Left lobe of liver (tissue), 2 donors: ENCODE results near the gene LGALS7B. TPM values are rescaled to one million over a fixed set of nuclear protein-coding genes. Genes with fewer than 3 reads are reported as not detected.
"Not testable (repeated sequence)": the region's sequence is repeated elsewhere in the genome, so short reads cannot be mapped to it uniquely, and the experiment has no call there.

Experiments used
- ATAC-seq: fragments of 200-7000 bp; cut with Tn5 transposase; one replicate; pipeline ENCODE4 v1.9.1; 2020; ENCODE audit warnings: mild to moderate bottlenecking, moderate library complexity
- DNase-seq: peaks from one replicate; pipeline ENCODE4 v3.0.0-alpha.2; 2020; ENCODE audit warnings: low spot score
- total RNA-seq: library from RNA; stranded (reverse); gene quantifications from one replicate; pipeline ENCODE4 v1.2.1, GENCODE V29; 2021
- donor health status: DM: no; HTN: no; CAD: no; lungs with moderate emphysema.
- donor health status: DM: no; HTN: yes; CAD: no.

LGALS7B gene
- total RNA-seq, 1 donor from 2014 or later = not detected

GRCh38 chr19:38769635-38770211 is 19.3 kb upstream of the LGALS7B start:
- peak; percentile 76 for DNase-seq

DNA sequence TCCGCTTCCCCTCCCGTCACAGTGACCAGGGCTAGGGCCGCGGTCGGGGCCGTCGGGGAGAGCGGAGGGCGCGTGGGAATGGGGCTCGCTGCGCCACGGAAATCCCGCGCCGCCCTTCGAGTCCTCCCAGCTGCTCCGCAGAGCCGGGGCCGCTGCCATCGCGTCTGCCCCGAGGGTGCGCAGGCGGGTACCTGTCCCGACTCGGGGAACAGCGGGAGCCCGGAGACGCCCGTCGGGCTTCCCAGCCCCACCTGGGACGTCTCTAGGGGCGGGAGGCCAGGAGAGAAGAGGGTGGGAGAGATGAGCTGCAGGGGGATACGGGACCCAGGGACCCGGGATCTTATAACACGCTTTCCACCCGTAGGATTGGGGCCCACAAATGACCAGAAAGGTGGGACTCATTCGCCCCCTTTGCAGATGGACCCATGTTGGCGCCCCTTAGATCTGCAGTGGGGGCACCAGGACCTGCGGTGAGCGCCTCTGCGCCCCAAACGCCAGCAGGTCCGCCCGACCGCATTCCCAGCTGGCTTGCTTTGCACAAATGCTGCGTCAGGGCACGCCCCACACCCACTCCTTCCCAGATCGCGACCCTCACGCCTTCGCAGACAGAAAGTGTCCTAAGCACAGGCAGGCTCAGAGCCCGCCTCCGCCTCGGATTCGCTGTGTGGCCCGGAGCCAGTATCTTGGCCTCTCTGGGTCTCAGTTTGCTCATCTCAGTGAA is 18.6 kb upstream of the LGALS7B start:
- not testable (repeated sequence) for DNase-seq
- peak; percentile 8 for ATAC-seq

More at GRCh38 chr19:38769635-38770211, 19.3 kb upstream of the LGALS7B start:
- ATAC-seq = peak; percentile 81

DNA sequence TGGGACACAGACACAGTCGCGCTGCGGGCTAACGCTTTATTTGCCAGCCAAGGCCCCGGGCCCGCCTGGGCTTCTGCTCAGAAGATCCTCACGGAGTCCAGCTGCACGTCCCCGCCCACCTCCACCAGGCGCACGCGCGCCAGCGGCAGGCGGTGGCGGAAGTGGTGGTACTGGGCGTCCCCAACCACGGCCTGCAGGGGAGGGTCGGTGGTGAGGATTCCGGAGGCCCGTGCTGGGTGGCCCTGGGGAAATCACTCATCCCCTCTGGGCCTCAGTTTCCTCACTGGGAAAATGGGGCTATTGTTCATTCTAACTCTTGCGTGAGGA is 18.1 kb upstream of the LGALS7B start:
- ATAC-seq = peak; percentile 85
- not testable (repeated sequence) for DNase-seq

GRCh38 chr19:38771569-38771968 is 17.4 kb upstream of the LGALS7B start:
- ATAC-seq, DNase-seq: not testable (repeated sequence)

- ATAC-seq = no peak
Measured at GRCh38 chr19:38773469-38774177, 15.4 kb upstream of the LGALS7B start, which contains the start of gene LGALS7. TSS of gene LGALS7 (minus strand) at chr19:38773517. CDS start at chr19:38773492, 25 bp downstream.

GRCh38 chr19:38774181-38774950 is 14.6 kb upstream of the LGALS7B start:
- ATAC-seq = no peak
- DNase-seq = no peak

More at GRCh38 chr19:38773469-38774177, 15.4 kb upstream of the LGALS7B start, which contains the start of gene LGALS7:
- no peak for DNase-seq

GRCh38 chr19:38778733-38779132 is 10.3 kb upstream of the LGALS7B start:
- no peak for ATAC-seq
- DNase-seq = no peak

DNA sequence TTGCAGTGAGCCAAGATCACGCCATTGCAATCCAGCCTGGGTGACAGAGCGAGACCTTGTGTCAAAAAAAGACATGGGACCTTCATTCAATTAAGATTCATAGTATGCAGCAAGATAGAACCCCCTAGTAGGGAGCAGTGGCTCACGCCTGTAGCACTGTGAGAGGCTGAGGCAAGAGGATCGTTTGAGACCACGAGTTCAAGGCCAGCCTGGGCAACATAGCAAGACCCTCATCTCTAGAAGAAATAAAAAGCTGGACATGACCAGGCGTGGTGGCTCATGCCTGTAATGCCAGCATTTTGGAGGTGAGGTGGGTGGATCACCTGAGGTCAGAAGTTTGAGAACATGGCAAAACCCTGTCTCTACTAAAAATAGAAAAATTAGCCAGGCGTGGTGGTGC is 8.6 kb upstream of the LGALS7B start:
- ATAC-seq (no peak), DNase-seq (no peak)

DNA sequence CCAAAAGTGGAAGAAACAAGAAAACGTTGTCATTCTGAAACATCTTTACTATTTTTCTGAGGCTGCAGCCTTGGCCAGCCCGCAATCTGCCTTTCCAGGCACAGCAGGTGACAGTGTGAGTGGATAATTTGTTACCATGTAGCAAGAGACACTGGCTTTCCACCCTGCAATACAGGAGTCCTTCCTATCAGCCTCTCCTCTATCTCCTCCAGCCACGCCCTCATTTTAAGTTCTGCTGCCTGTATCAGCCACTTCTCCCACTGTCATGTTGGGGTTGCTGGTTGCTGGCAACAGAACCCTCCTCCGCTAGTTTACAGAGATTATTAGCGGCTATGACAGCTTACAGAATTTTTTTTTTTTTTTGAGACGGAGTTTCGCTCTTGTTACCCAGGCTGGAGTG is 7.9 kb upstream of the LGALS7B start:
- ATAC-seq (no peak), DNase-seq (no peak)

DNA sequence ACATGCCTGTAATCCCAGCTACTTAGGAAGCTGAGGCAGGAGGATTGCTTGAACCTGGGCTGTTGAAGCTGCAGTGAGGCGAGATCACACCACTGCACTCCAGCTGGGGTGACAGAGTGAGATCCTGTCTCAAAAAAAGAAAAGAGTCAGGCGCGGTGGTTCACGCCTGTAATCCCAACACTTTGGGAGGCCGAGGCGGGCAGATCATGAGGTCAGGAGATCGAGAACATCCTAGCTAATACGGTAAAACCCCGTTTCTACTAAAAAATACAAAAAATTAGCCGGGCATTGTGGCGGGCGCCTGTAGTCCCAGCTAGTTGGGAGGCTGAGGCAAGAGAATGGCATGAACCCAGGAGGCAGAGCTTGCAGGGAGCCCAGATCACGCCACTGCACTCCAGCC is 6.8 kb upstream of the LGALS7B start:
- not testable (repeated sequence) for DNase-seq, ATAC-seq

GRCh38 chr19:38784224-38784623 is 4.8 kb upstream of the LGALS7B start:
- DNase-seq (no peak), ATAC-seq (peak; percentile 48)

GRCh38 chr19:38785187-38785699 is 3.8 kb upstream of the LGALS7B start:
- DNase-seq (no peak), ATAC-seq (no peak)

DNA sequence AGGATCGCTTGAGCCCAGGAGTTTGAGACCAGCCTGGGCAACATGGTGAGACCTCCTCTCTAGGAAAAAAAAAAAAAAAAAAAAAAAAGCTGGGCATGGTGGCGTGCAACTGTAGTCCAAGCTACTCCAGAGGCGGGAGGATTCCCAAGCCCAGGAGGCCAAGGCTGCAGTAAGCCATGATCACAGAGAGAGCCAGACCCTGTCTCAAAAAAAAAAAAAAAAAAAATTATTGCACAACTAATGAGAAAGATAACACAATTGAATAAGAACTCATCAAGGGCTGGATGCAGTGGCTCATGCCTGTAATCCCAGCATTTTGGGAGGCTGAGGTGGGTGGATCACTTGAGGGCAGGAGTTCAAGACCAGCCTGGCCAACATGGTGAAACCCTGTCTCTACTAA is 2.9 kb upstream of the LGALS7B start:
- not testable (repeated sequence) for DNase-seq

GRCh38 chr19:38786572-38787265 is 2.3 kb upstream of the LGALS7B start:
- DNase-seq (no peak), ATAC-seq (no peak)

More for the DNA sequence above, 2.9 kb upstream of the LGALS7B start:
- not testable (repeated sequence) for ATAC-seq

DNA sequence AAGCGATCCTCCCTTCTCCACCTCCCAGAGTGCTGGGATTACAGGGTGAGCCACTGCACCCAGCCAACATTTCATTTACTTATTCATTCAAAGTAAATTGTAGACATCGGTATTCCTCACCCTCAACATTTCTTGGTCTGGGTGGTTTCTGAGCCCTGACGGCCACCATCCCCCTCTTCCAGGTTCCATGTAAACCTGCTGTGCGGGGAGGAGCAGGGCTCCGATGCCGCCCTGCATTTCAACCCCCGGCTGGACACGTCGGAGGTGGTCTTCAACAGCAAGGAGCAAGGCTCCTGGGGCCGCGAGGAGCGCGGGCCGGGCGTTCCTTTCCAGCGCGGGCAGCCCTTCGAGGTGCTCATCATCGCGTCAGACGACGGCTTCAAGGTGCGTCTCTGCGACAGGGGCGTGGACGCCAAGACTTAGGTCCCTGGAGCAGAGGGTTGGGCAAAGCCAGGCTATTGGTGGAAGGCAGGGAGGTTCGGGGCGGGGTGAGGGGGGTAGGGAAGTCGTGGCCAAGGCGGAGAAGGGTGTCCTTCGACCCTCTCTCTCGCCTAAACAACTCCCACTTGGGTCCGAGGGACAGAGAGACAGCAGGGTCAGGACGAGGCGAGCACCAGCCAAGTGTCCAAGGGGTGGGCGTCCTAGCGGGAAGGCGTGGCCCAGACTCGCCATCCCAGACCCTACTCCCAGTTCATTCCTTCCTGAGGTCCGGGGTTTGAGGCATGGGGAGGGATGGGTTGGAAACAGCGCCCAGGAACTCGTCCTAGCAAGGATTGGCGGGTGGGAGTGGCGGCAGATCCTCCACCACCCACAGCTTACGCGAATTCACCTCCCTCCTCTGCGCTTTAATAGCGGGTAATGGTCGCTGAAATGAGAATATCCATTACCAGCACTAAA is 1.8 kb downstream of the LGALS7B start:
- not testable (repeated sequence) for DNase-seq, ATAC-seq

GRCh38 chr19:38791451-38792064 is 2.6 kb downstream of the LGALS7B start:
- peak; percentile 89 for ATAC-seq
- DNase-seq = not testable (repeated sequence)

DNA sequence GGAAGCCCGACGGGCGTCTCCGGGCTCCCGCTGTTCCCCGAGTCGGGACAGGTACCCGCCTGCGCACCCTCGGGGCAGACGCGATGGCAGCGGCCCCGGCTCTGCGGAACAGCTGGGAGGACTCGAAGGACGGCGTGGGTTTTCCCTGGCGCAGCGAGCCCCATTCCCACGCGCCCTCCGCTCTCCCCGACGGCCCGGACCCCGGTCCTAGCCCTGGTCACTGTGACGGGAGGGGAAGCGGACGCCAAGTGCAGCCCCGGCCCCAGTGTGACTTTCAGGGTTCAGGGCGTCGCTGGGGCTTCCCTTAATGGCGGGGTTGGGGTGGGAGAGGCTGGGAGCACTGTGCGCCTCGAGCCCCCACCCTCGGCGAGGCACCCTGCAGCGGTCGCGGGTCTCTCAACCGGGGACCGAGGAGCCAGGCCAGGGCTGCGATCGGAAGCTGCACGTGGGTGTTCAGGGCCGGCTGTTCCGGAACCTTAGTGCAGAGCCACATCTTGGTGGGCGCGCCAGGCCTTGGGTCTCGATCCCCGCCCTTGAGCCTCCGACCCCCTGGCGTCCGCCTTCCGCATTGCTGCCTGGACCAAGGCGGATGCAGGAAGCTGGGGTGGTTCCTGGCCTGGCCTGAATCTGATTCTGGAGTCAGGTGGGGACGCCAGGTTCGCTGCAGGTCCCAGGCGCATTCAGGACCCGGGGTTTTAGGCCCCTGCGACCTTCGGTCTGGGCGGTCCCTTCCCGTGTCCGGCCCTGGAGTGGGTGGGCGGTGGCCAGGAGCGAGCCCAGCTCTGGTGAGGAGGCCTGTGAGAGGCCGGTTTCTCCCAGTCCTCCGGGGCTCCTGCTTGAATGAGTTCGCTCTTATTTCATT is 3.5 kb downstream of the LGALS7B start:
- DNase-seq = no peak
- peak; percentile 43 for ATAC-seq

DNA sequence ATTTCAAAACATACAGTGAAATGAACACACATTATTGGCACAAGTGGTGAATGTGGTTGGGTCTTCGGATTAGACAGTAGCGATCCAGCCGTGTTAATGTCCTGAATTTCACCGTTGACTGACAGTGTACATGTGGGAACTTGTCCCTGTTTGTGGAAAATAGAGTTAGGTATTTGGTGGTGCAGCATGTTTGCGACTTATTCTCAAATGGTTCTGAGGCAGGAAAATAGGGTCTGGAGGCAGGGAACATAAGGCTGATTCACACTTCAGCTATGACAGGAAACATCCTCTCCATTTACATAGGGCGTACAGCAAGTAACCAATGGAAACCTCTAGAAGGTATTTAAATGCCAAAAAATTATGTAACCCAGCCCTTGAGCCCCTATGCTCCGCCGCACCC is 4.2 kb downstream of the LGALS7B start:
- DNase-seq (no peak), ATAC-seq (no peak)
